CD8-positive, alpha-beta memory T cell (primary cell): Measurements from ENCODE around the gene UPK3BL2. TPM values are rescaled to one million over a fixed set of nuclear protein-coding genes. Genes with fewer than 3 reads are reported as not detected.
"Not testable (repeated sequence)": the region's sequence is repeated elsewhere in the genome, so short reads cannot be mapped to it uniquely, and the experiment has no call there.

Experiments
- CTCF ChIA-PET: fragments of 350-600 bp; sonication (Branson Sonifier 250); formaldehyde crosslinking; loops from one replicate; lab custom pipeline; 2021; ENCODE audit warnings: antibody characterized with exemption; lab: Charles Lee
- POLR2A ChIA-PET: fragments of 350-600 bp; sonication (Branson Sonifier 250); formaldehyde crosslinking; loops from one replicate; lab custom pipeline; 2021; ENCODE audit warnings: antibody characterized with exemption; lab: Charles Lee
- DNase-seq, 5 donors: peaks; one replicate each; pipeline versions ENCODE4 v3.0.0 to v3.0.0-alpha.2; 2020 to 2022; ENCODE audit warnings: mixed read lengths in 1 of 5
- H3K27ac ChIP-seq: one replicate; pipeline ENCODE4 v1.7.0; 2013; ENCODE audit warnings: low read depth, mild to moderate bottlenecking, low read length, moderate library complexity
- H3K27me3 ChIP-seq: 2 replicates; pipeline ENCODE4 v1.7.0; 2013; ENCODE audit warnings: low read length, mild to moderate bottlenecking; ENCODE audit not compliant: insufficient read depth, poor library complexity, severe bottlenecking
- H3K36me3 ChIP-seq: 2 replicates; pipeline ENCODE4 v1.7.0; 2013; ENCODE audit warnings: mild to moderate bottlenecking, low read length, moderate library complexity; ENCODE audit not compliant: insufficient read depth
- H3K4me1 ChIP-seq: 2 replicates; pipeline ENCODE4 v1.7.0; 2013; ENCODE audit warnings: mild to moderate bottlenecking, low read length, moderate library complexity; ENCODE audit not compliant: insufficient read depth
- H3K4me3 ChIP-seq: 2 replicates; pipeline ENCODE4 v1.7.0; 2013; ENCODE audit warnings: mild to moderate bottlenecking, low read length
- H3K9me3 ChIP-seq: 2 replicates; pipeline ENCODE4 v1.7.0; 2013; ENCODE audit warnings: mild to moderate bottlenecking, low read length
- H3K27ac Mint-ChIP-seq, 8 donors: one replicate each; pipeline ENCODE4 v1.8.0; 2020 to 2021; ENCODE audit warnings: mixed read lengths in 8 of 8, mild to moderate bottlenecking in 6 of 8, inconsistent platforms in 3 of 8, moderate library complexity in 3 of 8
- H3K27me3 Mint-ChIP-seq, 2 donors: one replicate each; pipeline ENCODE4 v1.8.0; 2020 to 2021; ENCODE audit warnings: mixed read lengths in 2 of 2, mild to moderate bottlenecking in 1 of 2, moderate library complexity in 1 of 2
- H3K36me3 Mint-ChIP-seq, 3 donors: one replicate each; pipeline ENCODE4 v1.8.0; 2020 to 2021; ENCODE audit warnings: mixed read lengths in 3 of 3, inconsistent platforms in 1 of 3, mild to moderate bottlenecking in 1 of 3
- H3K4me1 Mint-ChIP-seq, 3 donors: one replicate each; pipeline ENCODE4 v1.8.0; 2020 to 2021; ENCODE audit warnings: mixed read lengths in 3 of 3, inconsistent platforms in 1 of 3, mild to moderate bottlenecking in 1 of 3
- H3K4me3 Mint-ChIP-seq, 7 donors: one replicate each; pipeline ENCODE4 v1.8.0; 2020 to 2021; ENCODE audit warnings: mixed read lengths in 7 of 7, mild to moderate bottlenecking in 6 of 7, moderate library complexity in 4 of 7, inconsistent platforms in 2 of 7
- H3K9me3 Mint-ChIP-seq, 5 donors: one replicate each; pipeline ENCODE4 v1.8.0; 2020 to 2022; ENCODE audit warnings: mixed read lengths in 5 of 5, mild to moderate bottlenecking in 3 of 5, moderate library complexity in 2 of 5, inconsistent platforms in 1 of 5
- polyA plus RNA-seq: library from polyadenylated mRNA; unstranded; fragments of 300-500 nt; fragmentation: Illumina TruSeq; gene quantifications from one replicate; pipeline ENCODE4 v1.2.3, GENCODE V29; 2021
- total RNA-seq, 2 experiments: library from RNA; stranded (reverse); gene quantifications; one replicate each; pipeline ENCODE4 v1.2.3, GENCODE V29; 2021

The UPK3BL2 gene
- total and polyA plus RNA-seq, 3 experiments from 2014 or later = 2.7 to 7.7 (median 7.4) TPM

- H3K36me3 Mint-ChIP-seq, H3K36me3 ChIP-seq, POLR2A ChIA-PET, H3K4me1 Mint-ChIP-seq, H3K27me3 ChIP-seq, H3K4me3 Mint-ChIP-seq, H3K9me3 Mint-ChIP-seq, DNase-seq, CTCF ChIA-PET, H3K27ac Mint-ChIP-seq, H3K27me3 Mint-ChIP-seq, H3K4me3 ChIP-seq, H3K4me1 ChIP-seq, H3K9me3 ChIP-seq, H3K27ac ChIP-seq: not testable (repeated sequence)
Observed at GRCh38 chr7:102574607-102575006, 31.1 kb upstream of the UPK3BL2 start.

DNA sequence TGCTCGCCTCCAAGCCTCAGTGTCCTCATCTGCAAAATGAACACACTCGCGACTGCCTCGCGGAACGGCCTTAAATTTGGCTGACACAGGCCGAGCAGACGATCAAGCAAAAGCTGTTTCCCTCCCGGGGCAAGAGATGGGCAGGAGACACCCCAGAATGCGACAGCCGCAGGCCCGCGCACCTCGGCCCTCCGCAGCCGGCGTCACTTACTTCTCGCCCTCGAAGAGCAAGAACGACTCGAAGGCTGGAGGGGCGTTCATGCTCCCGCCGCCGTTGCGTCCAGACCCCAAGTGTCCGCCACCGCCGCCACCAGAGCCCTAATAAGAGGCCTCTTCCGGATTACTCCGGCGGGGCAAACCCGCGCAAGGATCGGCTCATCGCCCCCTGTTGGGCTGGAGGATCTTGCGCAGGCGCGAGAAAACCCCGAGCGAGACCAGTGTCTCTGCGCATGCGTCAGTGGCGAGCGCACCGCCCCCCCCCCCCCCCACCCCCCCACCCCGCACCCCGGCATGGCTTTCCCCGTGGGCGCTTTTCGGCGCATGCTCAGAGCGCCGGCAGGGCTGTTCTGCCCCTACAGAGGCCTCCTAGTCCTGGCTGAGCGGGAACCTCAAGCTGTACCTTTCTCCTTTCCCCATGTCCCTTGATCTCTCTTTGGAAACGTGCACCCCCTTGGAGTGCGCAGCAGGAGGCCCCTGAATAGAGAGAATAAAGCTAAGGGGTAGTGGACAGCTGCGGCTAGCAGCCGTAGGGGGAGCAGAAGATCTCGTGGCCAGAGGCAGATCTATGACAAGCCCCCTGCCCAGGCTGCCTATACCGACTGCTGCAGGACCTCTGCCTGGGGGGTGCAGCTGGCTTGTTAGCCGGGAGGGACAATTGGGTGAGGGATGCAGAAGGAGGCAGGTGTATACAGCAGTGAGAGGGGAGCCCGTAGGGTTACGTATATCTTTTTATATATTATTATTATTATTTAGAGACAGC is 29.1 kb upstream of the UPK3BL2 start, which contains the start of gene POLR2J3:
Gene POLR2J3 (minus strand): TSS at position 323 of the 979 bp plus-strand sequence. CDS start 62 bp downstream, at position 261.
- H3K4me3 ChIP-seq = peak within 1 kb of the TSS; percentile 72
- CTCF ChIA-PET, H3K9me3 ChIP-seq, H3K4me1 ChIP-seq, H3K27me3 Mint-ChIP-seq, H3K9me3 Mint-ChIP-seq, H3K4me1 Mint-ChIP-seq, H3K36me3 Mint-ChIP-seq, POLR2A ChIA-PET, H3K27me3 ChIP-seq, H3K36me3 ChIP-seq: not testable (repeated sequence)
- peak within 1 kb of the TSS; percentile 84 to 95 (median 92) for H3K27ac Mint-ChIP-seq
- peak within 1 kb of the TSS; percentile 64 for H3K27ac ChIP-seq
- peak; percentile 96 to 100 (median 99) for DNase-seq
- H3K4me3 Mint-ChIP-seq = peak within 1 kb of the TSS; percentile 87 to 94 (median 90)

GRCh38 chr7:102568620-102569019 is 25.1 kb upstream of the UPK3BL2 start:
- H3K4me3 Mint-ChIP-seq, H3K27me3 Mint-ChIP-seq, H3K9me3 ChIP-seq, H3K27me3 ChIP-seq, H3K36me3 Mint-ChIP-seq, H3K4me1 ChIP-seq, CTCF ChIA-PET, H3K9me3 Mint-ChIP-seq, H3K4me1 Mint-ChIP-seq, H3K4me3 ChIP-seq, H3K36me3 ChIP-seq, POLR2A ChIA-PET, H3K27ac ChIP-seq, H3K27ac Mint-ChIP-seq: not testable (repeated sequence)
- DNase-seq = peak in 1 of 5 donors; percentile 28

DNA sequence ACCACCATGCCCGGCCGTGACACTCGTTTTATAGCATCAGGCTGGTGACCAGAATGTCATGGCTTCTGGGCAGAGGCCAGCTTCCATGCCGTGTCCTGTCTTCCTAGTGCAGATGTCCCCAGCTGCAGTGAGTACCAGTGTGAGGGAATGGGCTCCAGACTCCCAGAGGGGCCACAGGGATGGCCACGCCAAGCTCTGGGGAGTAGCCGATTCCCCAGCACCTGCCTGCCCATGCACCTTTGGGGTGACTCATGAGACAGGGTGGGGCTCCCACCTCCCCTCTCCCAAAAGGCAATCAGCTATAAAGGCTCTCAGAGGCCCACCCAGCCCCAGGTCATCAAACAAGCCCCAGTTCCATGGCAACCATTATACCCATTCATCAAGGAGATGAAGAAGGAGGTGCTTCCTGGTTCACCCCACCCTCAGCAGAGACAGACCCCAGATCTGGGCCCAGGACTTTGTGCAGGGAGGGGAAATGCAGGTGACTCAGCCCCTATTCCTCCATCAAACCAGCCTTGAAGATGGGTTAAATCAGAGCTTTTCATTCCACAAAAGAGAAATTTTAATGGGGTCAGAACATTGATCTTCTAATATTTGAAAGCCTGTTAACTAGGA is 7.4 kb upstream of the UPK3BL2 start, which contains the start of gene SPDYE2:
Gene SPDYE2 (plus strand): TSS at position 419 of the 615 bp plus-strand sequence. CDS start 2,030 bp downstream, outside the sequence.
- H3K9me3 ChIP-seq, H3K27ac Mint-ChIP-seq, H3K9me3 Mint-ChIP-seq, H3K4me3 ChIP-seq, H3K27ac ChIP-seq, H3K4me1 Mint-ChIP-seq, DNase-seq, H3K27me3 ChIP-seq, CTCF ChIA-PET, H3K27me3 Mint-ChIP-seq, H3K4me3 Mint-ChIP-seq, H3K36me3 ChIP-seq, H3K36me3 Mint-ChIP-seq, POLR2A ChIA-PET, H3K4me1 ChIP-seq: not testable (repeated sequence)

- H3K27ac Mint-ChIP-seq, H3K4me3 ChIP-seq, H3K9me3 ChIP-seq, H3K4me1 ChIP-seq, CTCF ChIA-PET, H3K36me3 Mint-ChIP-seq, H3K9me3 Mint-ChIP-seq, H3K4me1 Mint-ChIP-seq, H3K36me3 ChIP-seq, H3K27ac ChIP-seq, H3K27me3 Mint-ChIP-seq, POLR2A ChIA-PET, H3K27me3 ChIP-seq, DNase-seq, H3K4me3 Mint-ChIP-seq: not testable (repeated sequence)
Observed at GRCh38 chr7:102546353-102546752, 2.9 kb upstream of the UPK3BL2 start.

GRCh38 chr7:102545288-102545687 is 1.8 kb upstream of the UPK3BL2 start:
- H3K9me3 ChIP-seq, H3K27me3 Mint-ChIP-seq, H3K27me3 ChIP-seq, H3K27ac ChIP-seq, H3K36me3 ChIP-seq, H3K4me1 Mint-ChIP-seq, H3K4me3 ChIP-seq, POLR2A ChIA-PET, H3K36me3 Mint-ChIP-seq, H3K4me1 ChIP-seq, H3K27ac Mint-ChIP-seq, H3K9me3 Mint-ChIP-seq, CTCF ChIA-PET, H3K4me3 Mint-ChIP-seq, DNase-seq: not testable (repeated sequence)

DNA sequence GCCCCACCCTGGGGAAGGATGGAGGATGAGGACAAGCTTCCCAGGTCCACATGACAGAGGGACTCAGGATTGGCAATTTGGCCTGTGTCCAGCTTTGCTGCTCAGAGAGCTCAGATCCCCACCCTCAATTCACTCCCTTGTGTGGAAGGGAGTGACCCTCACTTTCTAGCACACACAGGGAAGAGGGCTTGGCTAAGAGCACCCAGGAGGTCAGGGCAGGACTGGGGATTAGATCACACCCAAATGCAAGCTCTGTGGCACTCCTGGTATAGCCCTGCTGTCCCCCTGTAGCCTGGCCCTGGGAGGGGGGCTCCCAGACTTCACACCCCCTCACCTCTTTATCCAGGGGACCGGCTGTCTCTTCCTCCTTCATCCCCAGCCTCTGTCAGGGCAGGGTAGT is 876 bp upstream of the UPK3BL2 start:
- H3K4me3 ChIP-seq, H3K27ac ChIP-seq, H3K4me3 Mint-ChIP-seq, H3K9me3 ChIP-seq, H3K27me3 ChIP-seq, H3K36me3 Mint-ChIP-seq, DNase-seq, H3K36me3 ChIP-seq, POLR2A ChIA-PET, CTCF ChIA-PET, H3K27ac Mint-ChIP-seq, H3K27me3 Mint-ChIP-seq, H3K4me1 ChIP-seq, H3K9me3 Mint-ChIP-seq, H3K4me1 Mint-ChIP-seq: not testable (repeated sequence)

DNA sequence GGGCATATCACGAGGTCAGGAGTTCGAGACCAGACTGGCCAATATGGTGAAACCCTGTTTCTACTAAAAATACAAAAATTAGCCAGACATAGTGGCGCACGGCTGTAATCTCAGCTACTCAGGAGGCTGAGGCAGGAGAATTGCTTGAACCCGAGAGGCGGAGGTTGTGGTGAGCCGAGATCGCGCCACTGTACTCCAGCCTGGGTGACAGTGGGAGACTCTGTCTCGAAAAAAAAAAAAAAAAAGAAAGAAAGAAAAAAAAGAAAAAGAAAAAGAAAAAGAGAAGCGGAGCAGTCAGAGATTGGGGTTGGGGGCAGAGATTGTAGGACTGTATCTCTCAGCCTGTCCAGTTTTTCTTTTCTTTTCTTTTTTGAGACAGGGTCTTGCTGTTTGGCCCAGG is 725 bp downstream of the UPK3BL2 start:
- H3K27ac Mint-ChIP-seq, H3K27me3 ChIP-seq, H3K36me3 Mint-ChIP-seq, H3K4me3 ChIP-seq, CTCF ChIA-PET, H3K36me3 ChIP-seq, H3K4me1 Mint-ChIP-seq, POLR2A ChIA-PET, H3K27me3 Mint-ChIP-seq, H3K4me3 Mint-ChIP-seq, DNase-seq, H3K27ac ChIP-seq, H3K4me1 ChIP-seq, H3K9me3 ChIP-seq, H3K9me3 Mint-ChIP-seq: not testable (repeated sequence)
